ENCODE data around the gene GARIN5A. TPM values are rescaled to one million over a fixed set of nuclear protein-coding genes. Genes with fewer than 3 reads are reported as not detected.
A peak's percentile ranks its signal among the peaks of the same experiment; 100 is the strongest.

Gene GARIN5A
- total and polyA plus RNA-seq, 9 of the 15 experiments (the other 6 are each of a cell fraction or from before 2014, with no cell fraction given): 0.10 to 0.82 (median 0.23) TPM; not detected in 2

DNA sequence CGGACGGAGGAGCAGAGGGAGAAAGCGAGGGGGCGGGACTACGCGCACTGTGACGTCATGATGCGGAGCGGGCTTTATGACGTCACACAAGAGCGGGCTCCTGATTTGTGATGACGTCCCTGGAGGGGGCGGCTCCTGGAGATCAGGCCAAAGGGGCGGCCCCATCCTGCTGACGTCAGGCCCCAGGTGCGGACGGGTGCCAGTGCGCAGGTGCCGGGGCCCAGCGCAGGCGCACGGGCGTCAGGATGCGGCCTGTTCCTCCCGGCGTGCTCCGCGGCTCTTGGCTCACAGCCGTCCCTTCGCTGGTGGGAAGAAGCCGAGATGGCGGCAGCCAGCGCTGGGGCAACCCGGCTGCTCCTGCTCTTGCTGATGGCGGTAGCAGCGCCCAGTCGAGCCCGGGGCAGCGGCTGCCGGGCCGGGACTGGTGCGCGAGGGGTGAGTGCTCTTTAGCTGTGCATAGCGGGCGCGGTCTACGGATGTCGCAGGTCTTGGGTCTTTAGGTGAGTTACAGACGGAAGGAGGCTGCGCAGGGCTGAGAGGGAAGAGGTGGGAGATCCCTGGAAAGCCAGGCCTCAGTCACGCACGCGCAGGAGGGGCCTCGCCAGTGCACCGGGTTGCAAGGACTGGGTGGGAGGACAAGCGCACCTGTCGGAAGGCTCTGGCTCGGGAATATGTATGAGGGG, at the start of gene GARIN5A, which contains the start of gene EMC10 (continued):
- TF ChIP-seq, protein P1, sequence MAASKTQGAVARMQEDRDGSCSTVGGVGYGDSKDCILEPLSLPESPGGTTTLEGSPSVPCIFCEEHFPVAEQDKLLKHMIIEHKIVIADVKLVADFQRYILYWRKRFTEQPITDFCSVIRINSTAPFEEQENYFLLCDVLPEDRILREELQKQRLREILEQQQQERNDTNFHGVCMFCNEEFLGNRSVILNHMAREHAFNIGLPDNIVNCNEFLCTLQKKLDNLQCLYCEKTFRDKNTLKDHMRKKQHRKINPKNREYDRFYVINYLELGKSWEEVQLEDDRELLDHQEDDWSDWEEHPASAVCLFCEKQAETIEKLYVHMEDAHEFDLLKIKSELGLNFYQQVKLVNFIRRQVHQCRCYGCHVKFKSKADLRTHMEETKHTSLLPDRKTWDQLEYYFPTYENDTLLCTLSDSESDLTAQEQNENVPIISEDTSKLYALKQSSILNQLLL (CRISPR knock-in tag; IDR thresholded peaks at IDR 0.05; ENCODE audit: borderline replicate concordance): no peak
- TF ChIP-seq RBFOX2 (IDR thresholded peaks at IDR 0.05; ENCODE audit: low read depth, low read length) (peak; percentile 97), TCF7L2 (IDR thresholded peaks at IDR 0.05; ENCODE audit: low read depth, low read length) (no peak), HCFC1 (IDR thresholded peaks at IDR 0.05; ENCODE audit: low read depth, low read length) (no peak), POLR2B (IDR thresholded peaks at IDR 0.05; ENCODE audit: low read depth, partially characterized antibody) (peak; percentile 97), ZNF197 (CRISPR knock-in tag; IDR thresholded peaks at IDR 0.05; ENCODE audit: low read depth) (0 out of 2 replicates have a peak, but pooled peaks have one; percentile 35), ZNF586 (CRISPR knock-in tag; conservative IDR thresholded peaks at IDR 0.05) (no peak), NFE2L1 (tag; IDR thresholded peaks at IDR 0.05; ENCODE audit: borderline replicate concordance, low read depth) (no peak), ELF4 (CRISPR knock-in tag; IDR thresholded peaks at IDR 0.05) (no peak), ERF (CRISPR knock-in tag; IDR thresholded peaks at IDR 0.05) (no peak), NCOA2 (IDR thresholded peaks at IDR 0.05; ENCODE audit: partially characterized antibody in 2 of 2) (no peak), C11orf30 (IDR thresholded peaks at IDR 0.05; ENCODE audit: low read depth) (peak; percentile 59), ZBTB17 (CRISPR knock-in tag; IDR thresholded peaks at IDR 0.05) (no peak), CSDE1 (IDR thresholded peaks at IDR 0.05) (peak in 1 of 2 experiments; percentile 97; a peak in 2 of 4 replicates), NFATC3 (IDR thresholded peaks at IDR 0.05) (no peak), BRF1 (IDR thresholded peaks at IDR 0.05; ENCODE audit: borderline replicate concordance, extremely low read depth, insufficient read length) (no peak), ZNF583 (CRISPR knock-in tag; IDR thresholded peaks at IDR 0.05) (no peak), POLR2AphosphoS2 (IDR thresholded peaks at IDR 0.05; ENCODE audit: low read length) (no peak; the same call in 1 of the 2 replicates), MCM2 (IDR thresholded peaks at IDR 0.05; ENCODE audit: low read depth) (no peak), NFXL1 (CRISPR knock-in tag; IDR thresholded peaks at IDR 0.05) (no peak), PHF8 (IDR thresholded peaks at IDR 0.05; ENCODE audit: borderline replicate concordance, low read length) (peak; percentile 98), RFX1 (IDR thresholded peaks at IDR 0.05) (no peak), XRCC4 (IDR thresholded peaks at IDR 0.05; ENCODE audit: extremely low read depth, insufficient read depth, insufficient read length) (no peak), ZNF133 (CRISPR knock-in tag; IDR thresholded peaks at IDR 0.05) (no peak), TEAD2 (tag; IDR thresholded peaks at IDR 0.05) (no peak)
- TF ChIP-seq, protein P2, sequence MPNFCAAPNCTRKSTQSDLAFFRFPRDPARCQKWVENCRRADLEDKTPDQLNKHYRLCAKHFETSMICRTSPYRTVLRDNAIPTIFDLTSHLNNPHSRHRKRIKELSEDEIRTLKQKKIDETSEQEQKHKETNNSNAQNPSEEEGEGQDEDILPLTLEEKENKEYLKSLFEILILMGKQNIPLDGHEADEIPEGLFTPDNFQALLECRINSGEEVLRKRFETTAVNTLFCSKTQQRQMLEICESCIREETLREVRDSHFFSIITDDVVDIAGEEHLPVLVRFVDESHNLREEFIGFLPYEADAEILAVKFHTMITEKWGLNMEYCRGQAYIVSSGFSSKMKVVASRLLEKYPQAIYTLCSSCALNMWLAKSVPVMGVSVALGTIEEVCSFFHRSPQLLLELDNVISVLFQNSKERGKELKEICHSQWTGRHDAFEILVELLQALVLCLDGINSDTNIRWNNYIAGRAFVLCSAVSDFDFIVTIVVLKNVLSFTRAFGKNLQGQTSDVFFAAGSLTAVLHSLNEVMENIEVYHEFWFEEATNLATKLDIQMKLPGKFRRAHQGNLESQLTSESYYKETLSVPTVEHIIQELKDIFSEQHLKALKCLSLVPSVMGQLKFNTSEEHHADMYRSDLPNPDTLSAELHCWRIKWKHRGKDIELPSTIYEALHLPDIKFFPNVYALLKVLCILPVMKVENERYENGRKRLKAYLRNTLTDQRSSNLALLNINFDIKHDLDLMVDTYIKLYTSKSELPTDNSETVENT (CRISPR knock-in tag; IDR thresholded peaks at IDR 0.05): no peak
- TF ChIP-seq, protein P3, sequence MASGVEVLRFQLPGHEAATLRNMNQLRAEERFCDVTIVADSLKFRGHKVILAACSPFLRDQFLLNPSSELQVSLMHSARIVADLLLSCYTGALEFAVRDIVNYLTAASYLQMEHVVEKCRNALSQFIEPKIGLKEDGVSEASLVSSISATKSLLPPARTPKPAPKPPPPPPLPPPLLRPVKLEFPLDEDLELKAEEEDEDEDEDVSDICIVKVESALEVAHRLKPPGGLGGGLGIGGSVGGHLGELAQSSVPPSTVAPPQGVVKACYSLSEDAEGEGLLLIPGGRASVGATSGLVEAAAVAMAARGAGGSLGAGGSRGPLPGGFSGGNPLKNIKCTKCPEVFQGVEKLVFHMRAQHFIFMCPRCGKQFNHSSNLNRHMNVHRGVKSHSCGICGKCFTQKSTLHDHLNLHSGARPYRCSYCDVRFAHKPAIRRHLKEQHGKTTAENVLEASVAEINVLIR (CRISPR knock-in tag; IDR thresholded peaks at IDR 0.05): peak; percentile 99
